CD14-positive monocyte (primary cell): Measurements from ENCODE around the gene LAMA3. TPM values are rescaled to one million over a fixed set of nuclear protein-coding genes. Genes with fewer than 3 reads are reported as not detected.

Experiments
- DNase-seq, 3 donors: peaks; one replicate each; pipeline ENCODE4 v3.0.0-alpha.2; 2011 to 2022
- H2AFZ ChIP-seq: 2 replicates; pipeline ENCODE4 v1.6.0; 2012; ENCODE audit warnings: mild to moderate bottlenecking, low read depth, low read length, inconsistent platforms; ENCODE audit not compliant: insufficient read depth, poor library complexity, severe bottlenecking
- H3K27ac ChIP-seq, 2 donors: 1 replicate in 1 of 2; 2 replicates in 1 of 2; pipeline ENCODE4 v1.5.1; 2012 to 2013; ENCODE audit warnings: low read length in 2 of 2, control low read depth in 1 of 2, inconsistent platforms in 1 of 2, low read depth in 1 of 2, mild to moderate bottlenecking in 1 of 2
- H3K27me3 ChIP-seq, 2 donors: one replicate each; pipeline versions ENCODE4 v1.6.0 to v1.6.1; 2011 to 2013; ENCODE audit warnings: low read length in 2 of 2; ENCODE audit not compliant: control insufficient read depth in 2 of 2, insufficient read depth in 2 of 2
- H3K36me3 ChIP-seq, 2 donors: replicated peaks in 1 of 2; 1 replicate in 1 of 2; 2 replicates in 1 of 2; pipeline versions ENCODE4 v1.5.1 to v1.6.1; 2012 to 2013; ENCODE audit warnings: low read length in 2 of 2, control low read depth in 1 of 2, inconsistent platforms in 1 of 2, mild to moderate bottlenecking in 1 of 2; ENCODE audit not compliant: insufficient read depth in 2 of 2, control insufficient read depth in 1 of 2
- H3K4me1 ChIP-seq, 2 donors: 1 replicate in 1 of 2; 2 replicates in 1 of 2; pipeline versions ENCODE4 v1.5.1 to v1.6.1; 2012 to 2013; ENCODE audit warnings: low read length in 2 of 2, control low read depth in 1 of 2, inconsistent platforms in 1 of 2, mild to moderate bottlenecking in 1 of 2, moderate library complexity in 1 of 2; ENCODE audit not compliant: insufficient read depth in 2 of 2, control insufficient read depth in 1 of 2
- H3K4me2 ChIP-seq: replicated peaks from 2 replicates; pipeline ENCODE3; 2012; ENCODE audit warnings: low read length, moderate library complexity, mild to moderate bottlenecking; ENCODE audit not compliant: poor library complexity, severe bottlenecking; ENCODE audit errors: extremely low read depth
- H3K4me3 ChIP-seq, 3 experiments: fragments of 200-600 bp in 1 of 3; sonication (generic) in 1 of 3; replicated peaks in 1 of 3; 1 replicate in 2 of 3; 2 replicates in 1 of 3; pipeline ENCODE4 v1.5.1; 2011 to 2013; ENCODE audit warnings: low read length in 3 of 3, mild to moderate bottlenecking in 3 of 3, control low read depth in 2 of 3, low read depth in 2 of 3, inconsistent platforms in 1 of 3, moderate library complexity in 1 of 3
- H3K79me2 ChIP-seq: 2 replicates; pipeline ENCODE4 v1.6.0; 2012; ENCODE audit warnings: mild to moderate bottlenecking, control low read depth, inconsistent platforms, low read length, moderate library complexity; ENCODE audit not compliant: insufficient read depth
- H3K9ac ChIP-seq: 2 replicates; pipeline ENCODE4 v1.6.0; 2017; ENCODE audit warnings: low read length, mild to moderate bottlenecking; ENCODE audit not compliant: insufficient read depth, poor library complexity, severe bottlenecking
- H3K9me3 ChIP-seq, 2 donors: replicated peaks in 1 of 2; 1 replicate in 1 of 2; 2 replicates in 1 of 2; pipeline versions ENCODE4 v1.5.1 to v1.6.1; 2012 to 2013; ENCODE audit warnings: low read length in 2 of 2, control low read depth in 1 of 2; ENCODE audit not compliant: control insufficient read depth in 1 of 2, insufficient read depth in 1 of 2
- H4K20me1 ChIP-seq: 2 replicates; pipeline ENCODE4 v1.6.0; 2012; ENCODE audit warnings: mild to moderate bottlenecking, low read length, control low read depth, moderate library complexity; ENCODE audit not compliant: insufficient read depth
- H3K27ac Mint-ChIP-seq, 7 donors: one replicate each; pipeline ENCODE4 v1.8.0; 2020; ENCODE audit warnings: mild to moderate bottlenecking in 7 of 7, mixed read lengths in 7 of 7, moderate library complexity in 6 of 7, inconsistent platforms in 2 of 7
- H3K27me3 Mint-ChIP-seq, 3 donors: one replicate each; pipeline ENCODE4 v1.8.0; 2021 to 2022; ENCODE audit warnings: low read depth in 3 of 3, mild to moderate bottlenecking in 3 of 3, mixed read lengths in 3 of 3, moderate library complexity in 3 of 3, inconsistent platforms in 1 of 3
- H3K36me3 Mint-ChIP-seq, 2 donors: one replicate each; pipeline ENCODE4 v1.8.0; 2020; ENCODE audit warnings: mixed read lengths in 2 of 2, inconsistent platforms in 1 of 2, mild to moderate bottlenecking in 1 of 2
- H3K4me1 Mint-ChIP-seq: one replicate; pipeline ENCODE4 v1.8.0; 2020; ENCODE audit warnings: mild to moderate bottlenecking, mixed read lengths
- H3K4me3 Mint-ChIP-seq, 2 donors: one replicate each; pipeline ENCODE4 v1.8.0; 2020; ENCODE audit warnings: mild to moderate bottlenecking in 2 of 2, mixed read lengths in 2 of 2, moderate library complexity in 1 of 2
- H3K9me3 Mint-ChIP-seq, 7 donors: one replicate each; pipeline ENCODE4 v1.8.0; 2020 to 2022; ENCODE audit warnings: mixed read lengths in 7 of 7, mild to moderate bottlenecking in 6 of 7, moderate library complexity in 6 of 7, inconsistent platforms in 2 of 7
- WGBS: methylation state at CpG from one replicate; pipeline ENCODE4 v1.1.5; 2013; ENCODE audit warnings: missing lambda C conversion rate; ENCODE audit not compliant: insufficient coverage; 5-methylcytosine and 5-hydroxymethylcytosine counted together
- intact Hi-C, 2 donors: fragments of 100-400 bp; cut with micrococcal nuclease; formaldehyde crosslinking; loops; one replicate each; pipeline versions ENCODE4 v1.15.0 to v1.15.1; 2023
- polyA plus RNA-seq, 3 donors: library from polyadenylated mRNA; depleted of rRNA in 1 of 3; unstranded in 2 of 3; stranded (reverse) in 1 of 3; fragments of 300-500 nt in 2 of 3; fragments of >200 nt in 1 of 3; fragmentation: Illumina TruSeq in 2 of 3; gene quantifications; 1 replicate in 2 of 3; 2 replicates in 1 of 3; pipeline ENCODE4 v1.2.3, GENCODE V29; 2012 to 2021
- TF ChIP-seq, protein P1 (sequence below): fragments of 200-600 bp; IDR thresholded peaks from one replicate; pipeline ENCODE4 v1.8.0; 2022; ENCODE audit warnings: antibody characterized with exemption, mild to moderate bottlenecking

The LAMA3 gene
- polyA plus RNA-seq, 3 donors, result not detected

DNA sequence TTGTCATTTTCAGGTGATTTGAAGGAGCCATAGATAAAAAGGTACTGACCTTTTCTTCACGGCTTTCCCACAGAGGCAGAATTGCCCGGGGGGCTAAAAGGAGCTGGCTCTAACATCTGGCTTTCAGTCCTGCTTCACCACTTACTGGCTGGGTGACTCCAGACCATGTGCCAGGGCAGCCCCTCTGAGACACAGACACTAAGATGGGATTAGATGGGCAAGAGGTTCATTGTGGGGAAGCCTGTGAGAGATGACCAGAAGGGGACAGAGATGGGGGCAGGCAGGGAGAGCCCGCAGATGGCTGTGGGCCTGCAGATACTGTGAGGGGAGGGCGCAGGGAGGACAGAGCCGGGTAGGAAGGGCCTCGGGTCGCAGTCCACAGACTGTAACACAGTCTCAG is 250.6 kb downstream of the LAMA3 start:
- TF ChIP-seq, protein P1, sequence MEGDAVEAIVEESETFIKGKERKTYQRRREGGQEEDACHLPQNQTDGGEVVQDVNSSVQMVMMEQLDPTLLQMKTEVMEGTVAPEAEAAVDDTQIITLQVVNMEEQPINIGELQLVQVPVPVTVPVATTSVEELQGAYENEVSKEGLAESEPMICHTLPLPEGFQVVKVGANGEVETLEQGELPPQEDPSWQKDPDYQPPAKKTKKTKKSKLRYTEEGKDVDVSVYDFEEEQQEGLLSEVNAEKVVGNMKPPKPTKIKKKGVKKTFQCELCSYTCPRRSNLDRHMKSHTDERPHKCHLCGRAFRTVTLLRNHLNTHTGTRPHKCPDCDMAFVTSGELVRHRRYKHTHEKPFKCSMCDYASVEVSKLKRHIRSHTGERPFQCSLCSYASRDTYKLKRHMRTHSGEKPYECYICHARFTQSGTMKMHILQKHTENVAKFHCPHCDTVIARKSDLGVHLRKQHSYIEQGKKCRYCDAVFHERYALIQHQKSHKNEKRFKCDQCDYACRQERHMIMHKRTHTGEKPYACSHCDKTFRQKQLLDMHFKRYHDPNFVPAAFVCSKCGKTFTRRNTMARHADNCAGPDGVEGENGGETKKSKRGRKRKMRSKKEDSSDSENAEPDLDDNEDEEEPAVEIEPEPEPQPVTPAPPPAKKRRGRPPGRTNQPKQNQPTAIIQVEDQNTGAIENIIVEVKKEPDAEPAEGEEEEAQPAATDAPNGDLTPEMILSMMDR, result no peak
- no peaks in the 10 kb centered on the region for H3K36me3 ChIP-seq
- no peaks in the 10 kb centered on the region for H3K27me3 ChIP-seq
- no peaks in the 10 kb centered on the region for H3K4me1 ChIP-seq
- Mint-ChIP-seq H3K4me3 (no peak overlapping the region), H3K9me3 (no peaks in the 10 kb centered on the region), H3K36me3 (no peaks in the 10 kb centered on the region), H3K4me1 (peaks cover 4% of the 10 kb centered on the region), H3K27ac (no peak overlapping the region), H3K27me3 (peaks cover 1 to 2% (median 2%) of the 10 kb centered on the region in 3 donors)
- H3K27ac ChIP-seq, result no peak overlapping the region
- no peak overlapping the region for H3K4me3 ChIP-seq
- no peak overlapping the region for H3K9ac ChIP-seq
- H3K4me2 ChIP-seq, result no peak overlapping the region
- no peaks in the 10 kb centered on the region for H3K79me2 ChIP-seq
- H4K20me1 ChIP-seq, result no peaks in the 10 kb centered on the region
- no peak for DNase-seq
- H2AFZ ChIP-seq, result no peak overlapping the region
- WGBS, result 93% methylated on average over 5 of the region's 7 CpGs
- no peaks in the 10 kb centered on the region for H3K9me3 ChIP-seq
- intact Hi-C loops, result no loop called here

DNA sequence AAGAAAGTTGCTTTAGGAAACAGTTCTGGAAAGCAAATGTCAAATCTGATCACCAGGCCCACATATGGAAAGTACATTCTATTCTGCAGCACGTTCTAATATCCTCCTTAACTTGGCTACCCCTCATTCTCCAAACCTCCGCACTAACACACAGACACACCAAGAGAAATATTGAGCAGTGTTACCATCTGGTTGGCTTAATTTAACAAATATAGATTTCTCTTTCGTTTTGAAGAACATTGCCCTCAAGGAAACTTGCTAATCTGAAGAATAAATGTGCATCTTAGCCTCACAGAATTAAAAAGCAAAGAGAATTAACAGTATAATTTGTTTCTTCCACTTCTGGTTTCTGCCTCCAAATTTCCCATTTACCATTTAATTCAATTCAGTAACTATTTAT is 252.5 kb downstream of the LAMA3 start:
- Histone ChIP-seq H3K4me2 (no peak overlapping the region), H3K9me3 (no peaks in the 10 kb centered on the region), H2AFZ (no peak overlapping the region), H3K27me3 (no peaks in the 10 kb centered on the region), H3K27ac (no peak overlapping the region), H3K4me1 (no peaks in the 10 kb centered on the region), H3K9ac (no peak overlapping the region), H3K79me2 (no peaks in the 10 kb centered on the region), H3K4me3 (no peak overlapping the region), H4K20me1 (no peaks in the 10 kb centered on the region), H3K36me3 (no peaks in the 10 kb centered on the region)
- no peaks in the 10 kb centered on the region for H3K36me3 Mint-ChIP-seq
- no peak for DNase-seq
- H3K4me3 Mint-ChIP-seq, result no peak overlapping the region
- peaks cover 0 to 2% (median 2%) of the 10 kb centered on the region in 3 donors for H3K27me3 Mint-ChIP-seq
- 83% methylated on average over 2 of the region's 3 CpGs for WGBS
- peaks cover 3% of the 10 kb centered on the region for H3K4me1 Mint-ChIP-seq
- TF ChIP-seq, protein P1, result no peak
- intact Hi-C loops, result no loop called here
- H3K27ac Mint-ChIP-seq, result peak overlapping the region in 1 of 7 donors; percentile 5
- no peaks in the 10 kb centered on the region for H3K9me3 Mint-ChIP-seq
